ENCODE data around the gene HIGD1A. TPM values are rescaled to one million over a fixed set of nuclear protein-coding genes. Genes with fewer than 3 reads are reported as not detected.

Gene HIGD1A
- total RNA-seq, 1 donor from 2014 or later: 82.4 TPM

GRCh38 chr3:42804831-42805132 is 492 bp upstream of the HIGD1A start:
- Mint-ChIP-seq H3K27me3 (ENCODE audit: low read depth) (peaks cover 20% of the 10 kb centered on the region), H3K4me1 (peaks cover 48% of the 10 kb centered on the region), H3K4me3 (peak overlapping the region; percentile 99), H3K27ac (ENCODE audit: unreplicated experiment) (no peak overlapping the region), H3K36me3 (ENCODE audit: low read depth) (peaks cover 2% of the 10 kb centered on the region), H3K9me3 (no peaks in the 10 kb centered on the region)
- no peak for DNase-seq (ENCODE audit: low read depth, low spot score)
- TF ChIP-seq CTCF (conservative IDR thresholded peaks at IDR 0.05): no peak

- Mint-ChIP-seq H3K9me3 (no peaks in the 10 kb centered on the region), H3K4me3 (peak overlapping the region; percentile 99), H3K36me3 (ENCODE audit: low read depth) (peaks cover 5% of the 10 kb centered on the region), H3K4me1 (peaks cover 50% of the 10 kb centered on the region), H3K27me3 (ENCODE audit: low read depth) (peaks cover 15% of the 10 kb centered on the region), H3K27ac (ENCODE audit: unreplicated experiment) (peak overlapping the region; percentile 99)
- no peak for TF ChIP-seq CTCF (conservative IDR thresholded peaks at IDR 0.05)
- peak; percentile 16 for DNase-seq (ENCODE audit: low read depth, low spot score)
These were observed 730 bp downstream of the HIGD1A start for GRCh38 chr3:42803414-42804105.

GRCh38 chr3:42802876-42803413 is 1.3 kb downstream of the HIGD1A start:
- no peaks in the 10 kb centered on the region for H3K9me3 Mint-ChIP-seq
- DNase-seq (ENCODE audit: low read depth, low spot score): no peak
- H3K27me3 Mint-ChIP-seq (ENCODE audit: low read depth): peaks cover 15% of the 10 kb centered on the region
- TF ChIP-seq CTCF (conservative IDR thresholded peaks at IDR 0.05): no peak
- peaks cover 50% of the 10 kb centered on the region for H3K4me1 Mint-ChIP-seq
- H3K4me3 Mint-ChIP-seq: peak overlapping the region; percentile 99
- H3K36me3 Mint-ChIP-seq (ENCODE audit: low read depth): peaks cover 5% of the 10 kb centered on the region
- peak overlapping the region; percentile 99 for H3K27ac Mint-ChIP-seq (ENCODE audit: unreplicated experiment)

- no peak overlapping the region for H3K27ac Mint-ChIP-seq (ENCODE audit: unreplicated experiment)
- DNase-seq (ENCODE audit: low read depth, low spot score): no peak
- peaks cover 15% of the 10 kb centered on the region for H3K27me3 Mint-ChIP-seq (ENCODE audit: low read depth)
- H3K4me1 Mint-ChIP-seq: peaks cover 50% of the 10 kb centered on the region
- H3K4me3 Mint-ChIP-seq: no peak overlapping the region
- TF ChIP-seq CTCF (conservative IDR thresholded peaks at IDR 0.05): no peak
- peaks cover 5% of the 10 kb centered on the region for H3K36me3 Mint-ChIP-seq (ENCODE audit: low read depth)
- no peaks in the 10 kb centered on the region for H3K9me3 Mint-ChIP-seq
These were observed 2.5 kb downstream of the HIGD1A start for GRCh38 chr3:42801784-42802183.

GRCh38 chr3:42801048-42801620 is 3.2 kb downstream of the HIGD1A start:
- H3K9me3 Mint-ChIP-seq: no peaks in the 10 kb centered on the region
- peaks cover 8% of the 10 kb centered on the region for H3K36me3 Mint-ChIP-seq (ENCODE audit: low read depth)
- peaks cover 10% of the 10 kb centered on the region for H3K27me3 Mint-ChIP-seq (ENCODE audit: low read depth)
- no peak for TF ChIP-seq CTCF (conservative IDR thresholded peaks at IDR 0.05)
- H3K27ac Mint-ChIP-seq (ENCODE audit: unreplicated experiment): no peak overlapping the region
- H3K4me1 Mint-ChIP-seq: peaks cover 50% of the 10 kb centered on the region
- DNase-seq (ENCODE audit: low read depth, low spot score): no peak
- peak overlapping the region; percentile 19 for H3K4me3 Mint-ChIP-seq
